Peyer's patch (tissue), 4 donors: ENCODE data around the gene TMEFF2.

Experiments
- CTCF ChIP-seq, 6 experiments: fragments of 450-650 bp in 4 of 6; fragments of 200-600 bp in 2 of 6; sonication (generic) in 1 of 6; IDR thresholded peaks; one replicate each; pipeline ENCODE4 v1.5.1; 2017 to 2019; ENCODE audit warnings: antibody characterized with exemption in 6 of 6, mild to moderate bottlenecking in 3 of 6, moderate library complexity in 1 of 6
- POLR2A ChIP-seq, 2 donors: fragments of 450-650 bp; IDR thresholded peaks; one replicate each; pipeline ENCODE4 v1.5.1; 2017; ENCODE audit warnings: antibody characterized with exemption in 2 of 2, mild to moderate bottlenecking in 2 of 2, moderate library complexity in 2 of 2

- TF ChIP-seq CTCF (IDR thresholded peaks at IDR 0.05): no peak
- TF ChIP-seq POLR2A (IDR thresholded peaks at IDR 0.05): no peak
Measured at GRCh38 chr2:191913796-191914195, 280.9 kb downstream of the TMEFF2 start.
